MM.1S (cell line): ENCODE data around the gene GRIK4.

Experiments
- CTCF ChIP-seq: fragments of 300-600 bp; sonication (generic); IDR thresholded peaks from 2 replicates; pipeline ENCODE4 v1.5.1; 2016; ENCODE audit warnings: antibody characterized with exemption, low read length, mixed read lengths
- EZH2 ChIP-seq: fragments of 300-600 bp; sonication (generic); optimal IDR thresholded peaks from 2 replicates; pipeline ENCODE3; 2017; ENCODE audit warnings: low read depth, mild to moderate bottlenecking, antibody characterized with exemption, low read length, mixed read lengths
- EZH2phosphoT487 ChIP-seq: fragments of 300-600 bp; sonication (generic); IDR thresholded peaks from 2 replicates; pipeline ENCODE4 v1.6.1; 2018; ENCODE audit warnings: antibody characterized with exemption, low read length

GRCh38 chr11:120995184-120995583 lies 483.6 kb downstream of the GRIK4 start:
- TF ChIP-seq CTCF = no peak
- no peak for TF ChIP-seq EZH2
- no peak for TF ChIP-seq EZH2phosphoT487
